IPS-18a (cell line): Measurements from ENCODE around the gene SRCAP.
"Not testable (repeated sequence)": the region's sequence is repeated elsewhere in the genome, so short reads cannot be mapped to it uniquely, and the experiment has no call there.

Experiments used
- H3K27ac ChIP-seq: one replicate; pipeline ENCODE4 v1.5.1; 2013; ENCODE audit warnings: low read length
- H3K27me3 ChIP-seq: one replicate; pipeline ENCODE4 v1.6.1; 2013; ENCODE audit warnings: mild to moderate bottlenecking, low read length; ENCODE audit not compliant: control insufficient read depth, insufficient read depth
- H3K36me3 ChIP-seq: one replicate; pipeline ENCODE4 v1.6.1; 2013; ENCODE audit warnings: low read depth, low read length; ENCODE audit not compliant: control insufficient read depth
- H3K4me1 ChIP-seq: one replicate; pipeline ENCODE4 v1.6.1; 2013; ENCODE audit warnings: low read depth, low read length; ENCODE audit not compliant: control insufficient read depth
- H3K4me3 ChIP-seq: one replicate; pipeline ENCODE4 v1.5.1; 2013; ENCODE audit warnings: low read length
- H3K9ac ChIP-seq: one replicate; pipeline ENCODE4 v1.6.1; 2013; ENCODE audit warnings: mild to moderate bottlenecking, low read length, moderate library complexity
- H3K9me3 ChIP-seq: one replicate; pipeline ENCODE4 v1.6.1; 2013; ENCODE audit warnings: low read depth, low read length; ENCODE audit not compliant: control insufficient read depth

Gene SRCAP

DNA sequence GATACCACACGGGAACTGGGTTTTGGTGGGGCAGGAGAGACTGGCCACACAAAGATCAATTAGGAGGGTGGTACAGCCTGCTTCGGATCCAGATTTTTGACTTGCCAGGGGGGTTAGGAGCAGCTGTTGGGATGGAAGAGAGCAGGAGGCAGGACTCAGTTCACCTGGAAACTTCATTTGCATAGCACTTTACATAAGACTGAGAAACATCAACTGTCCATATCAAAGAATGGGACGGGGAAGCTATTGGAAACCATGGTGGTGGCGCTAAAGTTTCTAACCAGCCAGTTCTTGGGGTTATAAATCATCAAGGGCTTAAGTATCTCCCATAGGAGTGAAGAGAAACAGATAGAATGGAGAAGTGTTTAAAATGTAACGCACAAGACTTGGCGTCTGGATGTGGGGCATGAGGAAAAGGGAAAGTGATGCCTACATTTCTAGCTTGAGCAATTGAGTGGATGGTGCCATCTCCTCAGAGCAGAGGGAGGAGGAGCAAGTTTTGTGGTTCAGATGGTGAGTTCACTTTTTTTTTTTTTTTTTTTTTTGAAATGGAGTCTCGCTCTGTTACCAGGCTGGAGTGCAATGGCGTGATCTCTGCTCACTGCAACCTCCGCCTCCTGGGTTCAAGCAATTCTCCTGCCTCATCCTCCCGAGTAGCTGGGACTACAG, 6.4 kb upstream of the SRCAP start:
- Histone ChIP-seq H3K9me3 (no peaks in the 10 kb centered on the region), H3K4me3 (peak overlapping the region; percentile 18), H3K9ac (no peak overlapping the region), H3K36me3 (no peaks in the 10 kb centered on the region), H3K27me3 (peaks cover 99% of the 10 kb centered on the region), H3K27ac (no peak overlapping the region), H3K4me1 (peaks cover 10% of the 10 kb centered on the region)

DNA sequence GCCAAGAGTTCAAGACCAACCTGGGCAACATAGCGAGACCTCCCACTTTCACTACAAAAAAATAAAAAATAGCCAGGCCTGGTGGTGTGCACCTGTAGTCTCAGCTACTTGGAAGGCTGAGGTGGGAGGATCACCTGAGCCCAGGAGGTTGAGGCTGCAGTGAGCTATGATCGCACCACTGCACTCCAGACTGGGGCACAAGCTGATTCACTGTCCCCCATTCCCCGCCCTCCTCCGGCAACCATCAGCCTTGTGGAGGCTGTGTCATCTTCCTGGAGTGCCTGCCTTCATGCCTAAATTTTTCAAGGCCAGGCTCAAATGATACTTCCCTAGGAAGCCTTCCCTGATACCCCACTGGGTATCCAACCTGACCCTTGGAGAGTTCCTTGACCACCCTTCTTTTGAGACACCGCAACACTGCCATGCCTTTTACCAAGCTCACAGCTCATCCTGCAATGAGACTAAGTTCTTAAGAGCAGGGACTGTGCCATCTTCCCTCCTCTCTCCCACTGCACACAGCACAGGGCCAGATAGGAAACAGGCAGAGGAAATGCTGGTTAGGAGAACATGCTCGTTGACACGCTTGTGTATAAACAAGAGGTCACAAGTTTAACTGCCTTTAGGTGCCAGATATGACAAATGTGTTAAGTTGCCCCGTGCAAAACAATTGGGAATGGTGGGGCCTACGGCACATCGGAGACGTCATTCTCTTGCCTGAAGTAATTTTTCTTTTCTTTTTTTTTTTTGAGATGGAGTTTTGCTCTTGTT, 3.9 kb upstream of the SRCAP start:
- H3K9me3 ChIP-seq = no peaks in the 10 kb centered on the region
- peaks cover 76% of the 10 kb centered on the region for H3K27me3 ChIP-seq
- no peak overlapping the region for H3K27ac ChIP-seq
- no peak overlapping the region for H3K4me3 ChIP-seq
- H3K36me3 ChIP-seq = no peaks in the 10 kb centered on the region
- no peak overlapping the region for H3K9ac ChIP-seq
- H3K4me1 ChIP-seq = peaks cover 17% of the 10 kb centered on the region

DNA sequence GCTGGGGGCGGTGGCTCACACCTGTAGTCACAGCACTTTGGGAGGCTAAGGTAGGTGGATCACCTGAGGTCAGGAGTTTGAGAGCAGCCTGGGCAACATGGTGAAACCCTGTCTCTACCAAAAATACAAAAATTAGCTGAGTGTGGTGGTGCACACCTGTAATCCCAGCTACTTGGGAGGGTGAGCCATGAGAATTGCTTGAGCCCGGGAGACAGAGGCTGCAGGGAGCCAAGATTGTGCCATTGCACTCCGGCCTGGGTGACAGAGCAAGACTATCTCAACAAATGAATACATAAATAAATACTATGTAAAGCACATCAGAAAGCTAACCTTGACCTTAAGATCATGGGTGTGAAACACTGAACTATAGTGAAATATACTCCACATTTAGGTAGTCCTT, 2.3 kb upstream of the SRCAP start:
- Histone ChIP-seq H3K4me1 (peaks cover 16% of the 10 kb centered on the region), H3K27me3 (peaks cover 61% of the 10 kb centered on the region), H3K36me3 (peaks cover 14% of the 10 kb centered on the region)
- not testable (repeated sequence) for H3K27ac ChIP-seq, H3K9me3 ChIP-seq, H3K9ac ChIP-seq, H3K4me3 ChIP-seq

- H3K27me3 ChIP-seq = peaks cover 53% of the 10 kb centered on the region
- no peaks in the 10 kb centered on the region for H3K9me3 ChIP-seq
Observed at GRCh38 chr16:30697264-30698138, 1.5 kb upstream of the SRCAP start.

GRCh38 chr16:30698139-30698815, 694 bp upstream of the SRCAP start:
- H3K4me1 ChIP-seq = peaks cover 6% of the 10 kb centered on the region
- H3K36me3 ChIP-seq = peaks cover 20% of the 10 kb centered on the region
- peak overlapping the region; percentile 99 for H3K27ac ChIP-seq
- H3K4me3 ChIP-seq = peak overlapping the region; percentile 93
- peak overlapping the region; percentile 99 for H3K9ac ChIP-seq
- no peaks in the 10 kb centered on the region for H3K9me3 ChIP-seq
- H3K27me3 ChIP-seq = peaks cover 45% of the 10 kb centered on the region

More at GRCh38 chr16:30697264-30698138, 1.5 kb upstream of the SRCAP start:
- H3K9ac ChIP-seq = peak overlapping the region; percentile 99
- peak overlapping the region; percentile 93 for H3K4me3 ChIP-seq
- peak overlapping the region; percentile 99 for H3K27ac ChIP-seq
- H3K4me1 ChIP-seq = peaks cover 8% of the 10 kb centered on the region
- H3K36me3 ChIP-seq = peaks cover 16% of the 10 kb centered on the region

- Histone ChIP-seq H3K4me1 (peaks cover 6% of the 10 kb centered on the region), H3K9ac (peak overlapping the region; percentile 99), H3K27ac (no peak overlapping the region), H3K4me3 (peak overlapping the region; percentile 93), H3K9me3 (no peaks in the 10 kb centered on the region), H3K27me3 (peaks cover 31% of the 10 kb centered on the region), H3K36me3 (peaks cover 30% of the 10 kb centered on the region)
Observed at GRCh38 chr16:30699615-30700099, 686 bp downstream of the SRCAP start.

DNA sequence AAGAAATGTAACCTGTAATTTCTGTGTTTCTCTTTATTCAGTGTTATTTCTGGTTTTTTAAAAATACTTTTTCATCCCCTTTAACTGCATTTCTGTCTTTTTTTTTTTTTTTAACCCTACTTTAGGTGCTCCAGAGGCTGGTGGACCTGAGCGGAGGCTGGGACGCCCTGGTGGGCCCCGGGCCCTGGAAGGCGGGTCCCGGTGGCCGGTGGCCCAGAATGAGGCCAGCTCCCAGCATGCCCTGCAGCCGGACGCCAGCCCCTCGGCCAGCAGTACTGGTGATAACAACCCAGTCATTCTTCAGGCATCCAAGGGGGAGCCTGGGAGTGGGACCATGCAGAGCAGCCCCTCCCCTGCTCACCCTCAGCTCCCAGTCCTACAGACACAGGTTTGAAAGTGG, 1.5 kb downstream of the SRCAP start:
- H3K36me3 ChIP-seq = peaks cover 35% of the 10 kb centered on the region
- peaks cover 23% of the 10 kb centered on the region for H3K27me3 ChIP-seq
- H3K4me1 ChIP-seq = peaks cover 6% of the 10 kb centered on the region
- no peaks in the 10 kb centered on the region for H3K9me3 ChIP-seq
- no peak overlapping the region for H3K4me3 ChIP-seq
- H3K27ac ChIP-seq = no peak overlapping the region
- no peak overlapping the region for H3K9ac ChIP-seq

DNA sequence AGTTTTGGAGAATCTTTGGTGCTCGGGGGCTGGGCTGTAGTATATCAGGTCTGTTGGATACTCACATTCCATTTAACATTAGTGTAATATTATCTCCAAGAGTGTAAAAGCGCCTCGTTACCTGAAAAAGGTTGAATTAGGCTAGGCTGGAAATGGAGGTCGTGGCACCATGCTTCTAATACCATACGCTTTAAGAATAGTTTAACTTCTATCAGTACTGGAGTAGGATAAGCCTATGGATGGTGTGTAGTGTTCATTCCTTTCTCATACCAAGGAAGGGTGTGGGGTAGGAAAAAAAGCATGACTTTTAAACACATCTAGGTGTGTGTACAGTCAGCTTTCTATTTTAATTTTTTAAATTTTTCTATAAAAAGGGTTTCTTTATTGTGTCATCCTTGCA, 2.0 kb downstream of the SRCAP start:
- H3K27ac ChIP-seq = no peak overlapping the region
- peaks cover 38% of the 10 kb centered on the region for H3K36me3 ChIP-seq
- no peak overlapping the region for H3K4me3 ChIP-seq

GRCh38 chr16:30703071-30703470, 4.1 kb downstream of the SRCAP start:
- peaks cover 59% of the 10 kb centered on the region for H3K36me3 ChIP-seq
- H3K9me3 ChIP-seq, H3K27me3 ChIP-seq, H3K27ac ChIP-seq, H3K4me3 ChIP-seq, H3K9ac ChIP-seq, H3K4me1 ChIP-seq: not testable (repeated sequence)

More for the DNA sequence above, 2.0 kb downstream of the SRCAP start:
- H3K4me1 ChIP-seq = peaks cover 6% of the 10 kb centered on the region
- no peak overlapping the region for H3K9ac ChIP-seq
- peaks cover 18% of the 10 kb centered on the region for H3K27me3 ChIP-seq
- no peaks in the 10 kb centered on the region for H3K9me3 ChIP-seq

DNA sequence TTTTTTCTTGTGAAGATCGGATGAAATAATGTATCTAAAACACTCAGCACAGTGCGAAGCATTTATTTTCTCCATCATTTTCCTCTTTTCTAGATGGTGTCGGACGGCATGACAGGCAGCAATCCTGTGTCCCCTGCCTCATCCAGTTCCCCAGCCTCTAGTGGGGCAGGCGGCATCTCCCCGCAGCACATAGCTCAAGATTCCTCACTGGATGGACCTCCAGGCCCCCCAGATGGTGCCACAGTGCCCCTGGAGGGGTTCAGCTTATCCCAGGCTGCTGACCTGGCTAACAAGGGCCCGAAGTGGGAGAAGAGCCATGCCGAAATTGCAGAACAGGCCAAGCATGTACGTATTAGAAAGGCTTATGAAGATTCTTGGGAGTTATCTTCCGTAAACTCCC, 5.0 kb downstream of the SRCAP start:
- H3K27ac ChIP-seq = no peak overlapping the region
- H3K9ac ChIP-seq = no peak overlapping the region
- no peaks in the 10 kb centered on the region for H3K27me3 ChIP-seq
- H3K9me3 ChIP-seq = no peaks in the 10 kb centered on the region
- no peak overlapping the region for H3K4me3 ChIP-seq
- H3K4me1 ChIP-seq = peaks cover 6% of the 10 kb centered on the region
- peaks cover 68% of the 10 kb centered on the region for H3K36me3 ChIP-seq

GRCh38 chr16:30706046-30706445, 7.1 kb downstream of the SRCAP start:
- Histone ChIP-seq H3K36me3 (peaks cover 80% of the 10 kb centered on the region), H3K4me1 (no peaks in the 10 kb centered on the region), H3K9ac (no peak overlapping the region), H3K27me3 (no peaks in the 10 kb centered on the region), H3K4me3 (no peak overlapping the region), H3K27ac (no peak overlapping the region), H3K9me3 (no peaks in the 10 kb centered on the region)
